HG03521 (cell line): ENCODE measurements around the gene ANKS1B.
"Not testable (repeated sequence)": the region's sequence is repeated elsewhere in the genome, so short reads cannot be mapped to it uniquely, and the experiment has no call there.

Source experiments
- ATAC-seq: cut with Tn5 transposase; IDR thresholded peaks from one replicate; pipeline ENCODE4 v1.9.1; 2021; ENCODE audit warnings: mild to moderate bottlenecking, moderate library complexity; ENCODE audit not compliant: unreplicated experiment

The ANKS1B gene

DNA sequence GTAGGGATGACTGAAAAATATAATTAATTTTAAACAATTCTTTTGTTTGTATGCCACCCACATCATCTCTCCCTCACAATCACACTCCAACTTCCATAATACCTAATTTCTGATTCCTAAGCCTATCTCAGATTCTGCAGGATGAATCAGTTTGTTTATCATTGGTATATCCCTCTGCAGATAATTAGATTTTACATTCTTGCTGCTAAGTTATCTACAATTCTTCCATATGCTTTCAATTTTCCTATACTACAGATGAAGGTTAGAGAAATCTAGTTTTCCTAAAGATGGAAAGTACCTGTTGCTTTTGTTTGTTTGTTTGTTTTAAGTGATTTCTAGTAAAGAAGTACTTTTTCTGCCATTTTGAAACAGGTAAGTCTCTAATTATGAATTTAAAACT, 105.3 kb downstream of the ANKS1B start:
- ATAC-seq: no peak

DNA sequence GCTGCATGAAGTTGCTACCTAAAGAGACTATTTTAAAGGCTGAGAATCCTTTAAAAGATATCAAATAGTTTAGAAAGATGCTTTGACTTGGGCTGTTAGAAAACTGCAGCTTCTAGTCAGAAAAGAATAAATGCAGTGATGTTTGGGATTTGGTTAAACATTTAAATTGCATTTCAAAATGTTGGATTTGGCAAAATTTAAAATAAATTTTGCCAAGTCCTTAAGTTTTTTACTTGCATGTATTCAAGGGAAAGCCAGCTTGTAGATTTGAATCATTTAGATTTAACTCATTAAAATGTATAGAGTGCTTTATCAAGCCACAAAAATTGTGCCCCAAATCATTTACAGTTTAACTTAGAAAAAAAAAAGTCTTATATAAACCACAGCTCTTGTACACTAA, 109.7 kb downstream of the ANKS1B start:
- ATAC-seq: no peak

DNA sequence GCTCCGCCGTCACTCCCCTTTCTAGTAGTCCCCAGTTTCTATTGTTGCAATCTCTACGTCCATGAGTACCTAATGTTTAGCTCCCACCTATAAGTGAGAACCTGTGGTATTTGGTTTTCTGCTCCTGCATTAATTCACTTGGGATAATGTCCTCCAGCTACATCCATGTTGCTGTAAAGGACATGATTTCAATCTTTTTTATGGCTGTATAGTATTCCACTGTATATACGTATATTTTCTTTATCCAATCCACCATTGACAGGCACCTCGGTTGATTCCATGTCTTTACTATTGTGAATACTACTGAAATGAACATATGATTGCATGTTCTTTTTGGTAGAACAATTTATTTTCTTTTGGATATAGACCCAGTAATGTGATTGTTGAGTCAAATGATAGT, 114.7 kb downstream of the ANKS1B start:
- ATAC-seq: no peak

DNA sequence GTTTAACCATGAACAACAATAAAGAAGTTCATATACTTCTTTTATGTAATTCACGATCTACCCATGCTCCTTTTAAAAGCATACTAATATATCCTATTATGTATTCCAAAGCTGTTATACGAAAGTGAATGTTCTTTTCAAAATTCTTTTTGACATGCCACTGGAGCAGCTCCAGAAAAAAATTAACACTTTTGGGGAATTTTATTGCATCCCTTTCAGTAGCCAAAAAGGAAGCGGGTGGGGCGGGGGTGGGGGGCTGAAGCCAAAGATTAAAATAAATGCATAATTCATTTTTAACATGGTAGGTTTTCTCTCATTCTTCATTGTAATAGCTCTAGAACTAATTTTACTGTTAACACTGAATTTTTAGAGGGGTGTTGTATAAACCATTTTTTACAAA, 123.0 kb downstream of the ANKS1B start:
- ATAC-seq: no peak

DNA sequence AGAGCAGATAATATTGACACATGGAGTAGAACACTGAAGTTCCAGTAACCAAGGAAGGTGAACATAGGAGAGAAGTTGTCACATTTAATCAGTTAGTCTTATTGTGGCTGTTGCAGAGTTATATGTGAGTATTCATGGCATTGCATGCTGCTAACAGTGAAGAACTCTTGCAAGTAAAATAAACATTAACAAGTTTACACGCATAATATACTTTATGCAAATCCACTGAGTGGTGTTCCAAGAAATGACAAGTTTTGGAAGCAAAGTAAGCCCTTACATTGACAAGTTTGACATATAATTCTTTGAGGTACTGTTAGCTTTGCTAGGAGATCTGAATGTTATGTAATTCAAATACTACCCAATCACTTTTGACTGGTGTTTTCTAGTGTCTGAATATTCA, 125.6 kb downstream of the ANKS1B start:
- ATAC-seq: no peak

DNA sequence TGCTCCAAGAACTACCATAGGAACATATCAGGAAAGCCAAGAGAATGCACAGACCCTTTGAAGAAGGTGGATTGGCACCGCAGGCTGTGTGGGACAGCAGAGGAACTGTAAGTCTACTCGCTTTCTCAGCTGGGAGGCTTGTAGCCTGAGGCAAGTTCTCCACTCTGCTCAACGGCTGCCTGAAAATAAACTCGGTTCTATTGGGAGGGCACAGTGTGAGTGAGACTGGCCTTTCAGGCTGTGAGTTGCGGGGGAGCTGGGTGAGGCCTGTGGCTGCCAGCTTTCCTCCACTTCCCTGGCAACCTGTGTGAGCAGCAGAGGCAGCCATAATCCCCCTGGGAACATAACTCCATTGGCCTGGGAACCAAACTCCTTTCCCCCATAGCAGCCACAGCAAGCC, 132.1 kb downstream of the ANKS1B start:
- ATAC-seq: no peak

DNA sequence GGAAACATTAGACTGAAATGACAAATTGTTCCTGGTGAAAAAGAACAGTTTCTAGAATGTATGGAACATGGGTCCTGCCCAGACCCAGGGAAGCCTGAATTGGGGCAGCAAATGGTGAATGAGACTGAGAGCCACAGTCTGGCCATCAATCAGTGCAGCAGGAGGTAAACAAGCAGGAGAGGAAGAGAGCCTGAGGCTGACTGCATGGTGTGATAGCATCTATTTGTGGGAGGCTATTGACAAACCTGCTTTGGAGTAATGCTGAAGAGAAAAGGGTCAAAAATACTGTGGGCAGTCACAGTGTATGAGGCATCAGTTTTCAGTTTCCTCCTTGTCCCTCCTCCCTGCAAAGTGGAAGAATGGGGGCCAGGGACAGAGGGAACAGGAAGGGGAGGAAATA, 136.8 kb downstream of the ANKS1B start:
- ATAC-seq: no peak

DNA sequence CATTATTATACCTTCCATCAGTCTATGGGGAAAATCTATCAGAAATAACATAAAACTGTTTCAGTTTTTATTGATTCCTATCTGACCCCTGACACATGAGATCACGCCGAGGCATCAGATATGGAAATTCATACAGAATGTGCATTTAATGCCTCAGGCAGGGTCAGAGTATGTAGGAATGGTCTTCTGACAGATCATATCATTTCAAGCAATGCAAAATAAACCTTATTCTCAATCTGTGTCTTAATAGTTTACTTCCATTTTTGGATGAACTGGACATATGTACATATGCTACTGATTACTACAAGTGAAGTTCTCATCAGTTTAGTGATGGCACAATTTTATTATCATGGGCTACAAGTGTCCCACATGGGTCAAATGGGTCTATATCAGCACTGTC, 150.0 kb downstream of the ANKS1B start:
- ATAC-seq: no peak

DNA sequence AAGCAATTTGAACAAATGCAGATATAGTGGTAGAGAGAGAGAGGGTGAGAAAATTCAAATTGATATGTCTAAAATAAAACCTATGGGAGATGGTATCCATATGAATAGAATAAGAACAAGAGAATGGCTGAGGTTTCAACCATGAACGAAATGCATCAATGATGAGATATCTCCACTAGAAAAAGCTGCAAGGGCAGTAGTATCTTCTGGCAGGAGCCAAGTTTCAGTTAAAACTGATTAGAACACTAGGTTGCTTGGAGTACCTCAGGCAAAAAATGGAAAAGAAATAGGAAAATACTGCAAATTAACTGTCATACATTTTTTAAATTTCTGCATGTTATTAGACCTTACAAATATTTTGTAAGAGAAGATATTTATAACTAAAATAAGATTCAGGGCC, 151.3 kb downstream of the ANKS1B start:
- no peak for ATAC-seq

DNA sequence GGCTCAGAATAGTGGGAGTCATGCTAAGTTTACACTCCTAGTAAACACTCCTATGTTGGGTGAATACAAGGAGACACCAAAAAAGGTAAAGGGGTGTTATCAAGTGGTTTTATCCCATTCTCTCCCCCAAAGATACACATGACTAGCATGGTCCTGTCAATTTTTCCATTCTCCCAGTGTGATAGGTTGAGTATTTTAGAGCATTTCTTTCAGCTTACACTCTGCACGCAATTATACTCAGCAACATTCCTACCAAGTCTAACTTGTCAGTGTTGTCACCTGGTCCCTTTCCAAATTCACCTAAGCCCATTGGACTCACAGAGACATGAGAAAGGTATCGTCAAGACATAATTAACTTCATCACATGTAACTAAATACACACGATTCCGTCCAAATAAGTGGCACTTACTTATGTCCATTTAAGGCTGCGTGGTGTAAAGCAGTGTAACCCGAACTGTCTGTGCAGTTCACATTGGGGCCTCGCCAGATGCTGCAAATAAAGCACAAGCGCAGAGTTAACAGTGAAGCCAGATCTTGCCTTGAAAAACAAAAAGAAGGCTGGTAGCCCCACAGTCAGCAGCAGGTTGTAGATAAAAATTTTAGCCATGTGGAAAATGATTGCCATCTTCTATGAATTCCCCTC, 159.7 kb downstream of the ANKS1B start:
- ATAC-seq: no peak

DNA sequence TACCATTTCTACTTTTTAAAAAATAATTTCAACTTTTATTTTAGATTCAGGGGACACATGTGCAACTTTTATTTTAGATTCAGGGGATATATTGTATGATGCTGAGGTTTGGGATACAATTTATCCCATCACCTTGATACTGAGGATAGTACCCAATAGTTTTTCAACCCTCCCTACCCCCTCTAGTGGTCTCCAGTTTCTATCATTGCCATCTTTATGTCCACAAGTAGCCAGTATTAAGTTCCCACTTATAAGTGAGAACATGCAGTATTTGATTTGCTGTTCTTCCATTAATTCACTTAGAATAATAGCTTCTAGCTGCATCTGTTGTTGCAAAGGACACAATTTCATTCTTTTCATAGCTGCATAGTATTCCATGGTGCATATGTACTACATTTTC, 162.5 kb downstream of the ANKS1B start:
- ATAC-seq: no peak

DNA sequence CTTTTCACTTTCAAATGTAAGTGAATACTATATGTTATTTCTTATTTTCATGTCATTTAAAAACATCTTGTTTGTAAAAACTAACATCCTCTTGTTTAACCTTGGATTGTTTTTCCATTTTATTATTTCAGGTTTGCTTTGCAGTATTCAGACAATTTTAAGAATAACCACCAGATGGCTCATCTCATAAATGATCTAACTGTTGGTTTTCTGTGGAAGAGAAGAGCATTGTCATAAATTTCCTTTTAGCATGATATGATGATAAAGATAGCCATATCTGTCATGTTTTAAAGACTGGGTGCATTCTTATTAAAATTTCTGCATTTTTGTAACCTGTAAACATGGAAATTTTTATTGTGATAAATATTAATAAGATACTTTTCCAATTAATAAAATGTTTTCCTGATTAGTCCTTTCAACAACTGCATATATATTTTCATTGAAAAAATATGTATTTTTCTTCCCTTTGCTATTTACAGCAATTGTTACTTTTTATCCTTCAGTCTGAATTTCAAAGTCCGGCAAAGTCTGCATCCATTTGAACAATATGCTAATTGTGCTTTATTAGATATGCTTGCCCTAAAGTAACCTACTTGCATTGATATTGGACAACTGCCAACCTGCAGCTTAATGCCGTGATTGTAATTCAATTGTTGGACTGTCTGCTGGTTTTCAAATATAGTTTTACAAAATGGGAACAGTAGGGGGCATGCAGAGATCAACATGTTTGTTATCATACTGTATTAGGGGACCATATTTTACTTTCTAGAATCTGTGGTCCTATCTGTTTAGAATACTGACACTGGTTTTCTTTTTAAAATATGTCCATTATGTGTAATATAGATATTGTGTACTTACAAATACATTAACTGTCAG, 173.8 kb downstream of the ANKS1B start:
- ATAC-seq: no peak

DNA sequence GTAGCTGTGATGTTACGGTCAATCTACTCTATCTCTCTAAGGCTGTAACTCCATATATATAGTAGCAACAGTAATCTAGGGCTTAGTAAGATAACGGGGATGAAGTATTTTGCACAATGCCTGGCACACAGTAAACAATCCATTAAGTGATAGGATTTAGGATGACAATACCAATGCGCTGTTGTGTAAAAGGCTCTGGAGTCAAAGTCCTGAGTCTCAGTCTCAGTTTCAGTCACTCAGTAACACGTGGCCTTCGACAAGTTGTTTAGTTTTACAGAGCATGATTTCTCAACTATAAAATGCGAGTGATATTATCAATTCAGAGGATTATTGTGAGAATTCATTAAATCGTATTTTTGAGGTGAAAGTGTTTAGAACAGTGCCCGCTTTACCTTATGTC, 174.8 kb downstream of the ANKS1B start:
- ATAC-seq: no peak

DNA sequence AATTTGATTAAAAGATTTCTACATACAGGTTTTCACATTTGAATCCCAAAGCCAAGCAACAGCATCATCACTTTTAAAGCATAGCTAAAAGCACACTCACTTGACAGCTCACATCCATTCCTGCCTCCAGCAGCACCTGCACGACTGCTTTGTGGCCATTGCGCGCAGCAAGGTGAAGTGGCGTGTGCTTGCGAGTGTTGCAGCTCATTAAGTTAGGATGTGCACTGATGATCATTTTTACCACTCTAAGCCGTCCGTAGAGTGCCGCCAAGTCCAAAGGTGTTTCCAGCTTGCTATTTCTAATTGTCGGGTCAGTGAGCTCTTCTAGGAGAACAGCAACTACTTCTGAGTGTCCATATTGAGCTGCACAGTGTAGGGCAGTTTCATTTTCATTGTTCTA, 178.4 kb downstream of the ANKS1B start:
- ATAC-seq: no peak

DNA sequence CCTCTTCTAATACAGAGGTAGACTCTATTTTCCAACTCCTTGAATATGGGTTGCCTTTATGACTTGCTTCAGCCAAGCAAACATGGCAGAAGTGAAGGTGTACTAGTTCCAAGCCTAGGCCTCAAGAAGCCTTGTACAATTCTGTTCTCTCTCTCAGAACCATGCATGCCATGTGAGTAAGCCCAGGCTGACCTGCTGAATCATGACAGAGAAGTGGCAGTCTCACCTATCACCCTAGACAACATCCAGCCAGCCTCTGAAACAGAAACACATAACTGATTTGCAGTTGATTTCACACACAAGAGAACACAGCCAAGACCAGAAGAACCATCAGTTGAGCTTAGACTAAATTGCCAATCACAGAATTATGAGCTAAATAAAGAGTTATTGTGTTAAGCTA, 180.0 kb downstream of the ANKS1B start:
- ATAC-seq: no peak

DNA sequence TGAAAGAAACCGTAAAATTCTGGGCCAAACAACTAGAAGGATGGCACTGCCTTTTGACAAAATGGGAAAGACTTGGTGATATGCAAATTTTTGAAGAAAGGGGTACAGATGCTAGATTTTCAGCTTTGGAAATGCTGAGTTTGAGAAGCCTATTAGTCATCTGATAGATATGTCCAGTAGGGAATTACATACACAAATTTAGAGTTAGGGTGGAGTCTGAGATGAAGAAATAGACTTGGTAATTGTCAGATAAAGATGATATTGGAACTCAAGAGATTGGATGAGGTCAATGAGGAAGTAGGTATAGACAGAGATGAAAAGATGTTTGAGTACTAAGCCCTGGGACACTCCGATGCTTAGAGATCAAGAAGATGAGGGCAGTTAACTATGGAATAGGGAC, 184.1 kb downstream of the ANKS1B start:
- ATAC-seq: no peak

DNA sequence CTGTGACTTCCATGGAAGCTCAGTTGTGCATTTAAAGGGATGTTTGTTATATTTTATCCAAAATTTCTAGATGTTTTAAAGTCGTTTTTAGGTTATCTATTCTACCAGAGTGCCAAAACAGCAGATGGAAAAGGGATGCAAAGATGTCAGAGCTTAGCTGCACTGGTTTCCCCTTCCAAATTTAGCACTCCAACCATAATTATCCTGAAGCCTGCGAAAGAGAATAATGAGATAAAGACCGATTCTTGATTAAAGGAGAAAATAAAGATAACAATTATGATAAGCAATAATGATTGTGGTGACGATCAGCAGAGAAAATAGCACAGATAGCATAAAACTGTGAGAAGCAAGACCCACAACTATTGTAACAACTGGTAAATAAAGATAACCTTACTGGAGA, 186.8 kb downstream of the ANKS1B start:
- not testable (repeated sequence) for ATAC-seq

DNA sequence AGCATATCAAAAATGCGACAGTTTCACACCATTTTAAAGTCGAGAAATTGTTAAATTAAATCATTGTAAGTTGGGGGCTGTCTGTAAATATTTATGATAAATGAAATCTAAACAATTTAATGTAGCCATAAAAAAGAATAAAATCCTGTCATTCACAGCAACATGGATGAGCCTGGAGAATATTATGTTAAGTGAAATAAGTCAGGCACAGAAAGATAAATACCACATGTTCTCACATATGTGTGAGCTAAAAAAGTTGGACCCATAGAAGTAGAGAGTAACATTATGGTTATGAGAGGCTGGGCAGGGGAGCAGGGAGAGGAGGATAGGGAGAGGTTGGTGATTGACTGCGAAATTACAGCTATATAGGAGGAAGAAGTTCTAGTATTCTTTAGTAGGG, 201.3 kb downstream of the ANKS1B start:
- no peak for ATAC-seq

DNA sequence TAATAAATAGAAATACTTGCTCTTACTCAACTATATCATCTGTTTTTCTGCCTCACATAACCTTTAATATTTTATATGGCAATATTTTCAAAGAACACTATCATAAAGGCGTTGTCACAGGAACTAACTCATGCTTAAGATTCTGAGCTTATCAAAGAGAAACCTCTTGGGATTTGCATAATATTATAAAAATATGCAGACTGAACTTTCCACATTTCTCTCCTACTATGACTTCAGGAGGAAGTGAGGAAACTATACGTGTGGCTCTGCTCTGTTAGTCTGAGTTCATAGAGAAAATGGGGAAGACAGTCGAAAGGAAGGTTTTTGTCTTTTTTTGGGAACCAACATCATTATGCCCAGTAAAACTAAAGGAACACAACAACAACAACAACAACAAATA, 212.5 kb downstream of the ANKS1B start:
- no peak for ATAC-seq

DNA sequence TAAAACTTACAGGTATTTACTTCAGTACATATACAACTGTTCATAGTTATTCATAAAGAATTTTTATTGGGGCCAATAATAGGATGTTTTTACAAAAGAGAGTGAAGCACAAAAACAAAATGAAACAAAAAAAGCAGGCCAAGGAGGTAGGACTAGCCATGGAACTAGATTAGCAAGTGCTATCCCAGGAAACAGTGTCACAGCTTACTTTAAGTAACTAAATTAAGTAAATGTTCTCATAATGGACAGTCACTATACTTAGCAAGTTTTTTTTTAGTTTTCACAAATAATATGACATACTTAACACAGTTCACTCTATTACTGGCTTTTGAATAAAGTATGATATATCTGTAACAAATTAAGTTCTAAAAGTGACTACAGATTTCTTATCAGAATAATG, 213.1 kb downstream of the ANKS1B start:
- ATAC-seq: no peak

DNA sequence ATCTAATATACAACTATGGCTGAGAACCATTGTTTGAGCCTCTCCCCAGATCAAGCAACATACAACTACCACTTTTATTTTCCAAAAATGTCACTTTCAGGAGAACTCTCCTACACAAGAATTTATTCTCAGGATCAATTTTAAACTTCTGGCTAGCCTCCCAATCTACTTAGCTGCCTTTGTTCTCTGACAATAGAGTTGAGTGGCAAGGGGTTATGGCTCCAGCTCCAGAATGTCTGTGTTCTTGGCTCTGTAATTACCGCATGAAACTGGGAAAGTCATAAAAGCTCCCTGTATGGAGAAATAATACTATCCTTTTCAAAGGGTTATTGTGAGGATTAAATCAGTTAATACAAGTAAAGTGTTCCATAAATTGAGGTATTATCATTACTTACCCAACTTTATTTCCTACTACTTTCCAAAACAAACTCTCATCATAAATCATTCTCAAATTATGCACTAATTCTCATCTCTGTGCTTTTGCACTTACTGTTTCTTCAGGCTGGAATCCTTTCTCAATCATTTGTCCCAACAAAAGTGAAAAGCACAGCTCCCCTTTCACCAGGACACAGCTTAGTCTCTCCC, 215.2 kb downstream of the ANKS1B start:
- ATAC-seq: no peak

DNA sequence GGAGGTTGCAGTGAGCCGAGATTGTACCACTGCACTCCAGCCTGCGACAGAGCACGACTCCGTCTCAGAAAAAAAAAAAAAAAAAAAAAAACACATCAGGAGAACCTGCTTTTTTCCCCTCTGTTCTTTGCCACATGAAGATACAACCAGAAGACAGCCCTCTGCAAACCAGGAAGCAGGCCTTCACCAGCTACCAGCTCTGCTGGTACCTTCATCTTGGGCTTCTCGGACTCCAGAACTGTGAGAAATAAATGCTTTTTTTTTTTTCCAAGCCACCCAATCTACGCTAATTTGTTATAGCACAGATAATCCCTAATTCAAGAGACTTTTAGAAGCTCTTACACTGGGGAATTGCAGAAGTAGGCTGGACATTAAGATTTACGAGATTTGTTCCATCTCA, 216.0 kb downstream of the ANKS1B start:
- no peak for ATAC-seq
